Stimulated activated CD8-positive, alpha-beta memory T cell treated with anti-CD3 and anti-CD28 coated beads, Interleukin-7, amount 100 ng/mL, for 48 hours (primary cell): ENCODE measurements around the gene KRTAP20-4.

ENCODE experiments used
- DNase-seq, 2 donors: peaks; one replicate each; pipeline ENCODE4 v3.0.0-alpha.2; 2020; ENCODE audit warnings: low read depth in 1 of 2; ENCODE audit errors: extremely low read depth in 1 of 2

KRTAP20-4 gene

DNA sequence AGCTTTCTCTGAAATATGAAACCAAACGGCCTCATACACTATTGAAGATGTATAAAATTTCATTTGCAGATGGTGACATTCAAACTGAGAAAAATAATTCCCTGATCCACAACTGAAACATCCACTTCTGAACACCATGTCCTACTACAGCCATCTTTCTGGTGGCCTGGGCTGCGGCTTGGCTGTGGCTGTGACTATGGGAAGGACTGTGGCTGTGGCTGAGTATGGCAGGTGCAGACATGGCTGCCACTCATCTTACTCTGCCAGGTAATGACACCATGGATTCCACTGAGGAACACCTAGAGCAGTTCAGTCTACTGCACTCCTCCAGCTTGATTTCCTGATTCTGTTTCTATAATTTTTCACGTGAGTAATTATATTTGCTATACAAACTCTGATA, at the start of gene KRTAP20-4:
Gene KRTAP20-4 (plus strand): TSS at position 106 of the 400 bp plus-strand sequence.
- no peak for DNase-seq

DNA sequence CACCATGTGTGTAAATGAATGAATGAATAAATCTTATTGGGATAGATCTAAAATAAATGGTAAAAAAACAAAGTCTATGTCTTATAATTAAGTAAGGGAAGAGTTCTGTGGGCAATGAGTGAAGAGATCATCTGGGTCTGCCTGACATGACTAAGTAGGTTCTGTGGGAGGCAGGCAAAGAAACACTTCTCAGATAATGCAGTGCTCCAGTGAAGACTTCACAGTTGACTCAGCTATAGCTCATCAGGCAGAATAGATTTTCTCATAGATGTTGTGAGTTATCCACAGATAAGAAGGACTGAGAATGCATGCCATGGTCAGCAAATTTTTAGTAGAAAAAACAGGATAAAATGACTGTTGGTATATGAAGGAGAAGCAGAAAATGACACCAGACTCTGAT, 42.7 kb upstream of the KRTAP20-4 start:
- no peak for DNase-seq

DNA sequence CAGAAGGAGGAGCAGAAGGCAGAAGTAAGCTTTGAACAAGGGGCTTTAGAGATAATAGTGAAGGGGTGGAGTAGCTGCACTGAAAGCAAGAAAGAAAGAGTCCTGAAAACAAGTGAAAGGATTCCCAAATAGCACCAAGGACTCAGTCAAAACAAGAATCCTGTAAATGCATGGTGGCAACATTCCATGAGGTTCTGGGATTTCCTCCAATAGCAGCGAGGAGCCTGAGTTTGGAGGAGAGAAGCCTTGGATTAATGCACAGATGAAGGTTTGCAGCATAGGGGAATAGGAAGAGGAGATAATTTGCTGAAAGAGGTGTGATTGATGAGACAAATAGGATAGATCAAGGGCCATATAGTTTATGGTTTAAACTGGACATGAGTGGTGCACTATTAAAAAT, 41.1 kb upstream of the KRTAP20-4 start:
- DNase-seq: no peak

DNA sequence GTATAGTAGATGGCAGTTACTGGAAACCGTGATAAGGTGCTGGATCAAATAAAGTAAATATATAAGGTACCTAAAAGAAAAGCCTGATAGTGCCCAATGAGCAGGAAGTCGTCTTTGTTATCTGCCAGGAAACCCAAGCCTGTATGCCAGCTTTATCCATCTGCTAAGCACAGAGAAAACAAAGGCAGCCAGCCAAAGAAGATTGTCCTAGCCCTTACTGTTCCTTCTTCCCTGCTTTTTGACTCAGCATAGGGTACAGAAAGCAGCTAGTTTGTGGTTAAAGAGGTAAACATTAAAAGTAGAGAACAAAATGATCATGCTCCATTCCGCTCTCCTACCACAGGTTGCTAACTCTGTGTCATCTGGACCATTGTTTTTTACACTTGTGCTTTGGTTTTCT, 40.3 kb upstream of the KRTAP20-4 start:
- DNase-seq: no peak

DNA sequence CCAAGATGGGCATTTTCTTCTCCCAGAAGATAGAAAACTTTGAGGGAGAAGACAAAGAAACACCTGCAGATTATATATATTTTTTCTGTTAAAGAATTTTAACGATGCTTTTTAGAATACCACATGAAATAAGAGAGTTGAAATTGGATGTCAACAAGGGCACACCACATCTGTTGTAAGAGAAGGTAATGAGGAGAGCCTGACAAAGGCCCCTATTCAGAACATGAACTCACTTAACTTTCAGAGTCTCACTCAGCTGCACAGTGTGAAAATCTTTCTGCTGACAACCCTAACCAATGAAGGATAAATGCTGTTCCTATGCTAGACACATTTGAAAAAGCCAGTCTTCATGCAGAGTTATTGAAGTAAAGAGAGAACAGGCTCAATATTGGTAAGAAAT, 37.6 kb upstream of the KRTAP20-4 start:
- DNase-seq: no peak

DNA sequence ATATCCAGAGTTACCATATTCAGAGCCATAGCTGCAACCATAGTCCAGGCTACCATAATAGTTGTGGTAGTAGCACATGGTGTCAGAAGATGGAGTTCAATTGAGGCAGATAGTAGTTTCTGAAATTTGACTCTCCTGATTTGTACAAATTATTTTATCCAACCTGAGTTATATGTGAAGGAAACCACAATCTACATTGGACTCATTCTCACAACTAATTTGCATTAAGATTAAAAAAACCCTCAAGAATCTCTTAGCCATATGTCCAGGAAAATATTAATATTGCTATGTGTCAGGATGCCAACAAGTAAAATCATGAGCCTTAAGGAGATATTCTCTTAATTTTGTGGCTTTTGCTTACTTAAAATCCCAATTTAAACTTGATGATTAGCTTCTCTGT, 30.1 kb upstream of the KRTAP20-4 start, which contains the start of gene KRTAP22-2:
Gene KRTAP22-2 (minus strand): TSS at position 101 of the 400 bp plus-strand sequence.
- DNase-seq: no peak

DNA sequence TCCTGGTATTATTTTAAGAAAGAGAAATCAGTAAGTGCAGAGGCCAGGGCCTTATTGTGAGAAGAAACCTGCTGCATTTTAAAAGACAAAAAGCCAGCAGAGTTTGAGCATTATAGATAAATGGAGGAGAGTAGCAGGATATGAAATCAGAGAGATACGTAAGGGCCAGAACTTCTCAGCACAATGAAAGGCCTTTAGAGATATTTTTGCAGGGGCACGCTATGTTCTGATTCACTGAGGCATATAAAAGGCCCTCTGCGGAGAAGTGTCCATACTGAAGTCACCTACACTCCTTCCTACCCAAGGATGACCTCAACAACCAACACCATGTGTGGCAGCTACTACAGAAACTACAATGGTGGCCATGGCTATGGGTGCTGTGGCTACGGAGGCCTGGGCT, 28.3 kb upstream of the KRTAP20-4 start, which contains the start of gene KRTAP6-3:
Gene KRTAP6-3 (plus strand): TSS at position 301 of the 400 bp plus-strand sequence. CDS start 6 bp downstream, at position 307.
- no peak for DNase-seq

DNA sequence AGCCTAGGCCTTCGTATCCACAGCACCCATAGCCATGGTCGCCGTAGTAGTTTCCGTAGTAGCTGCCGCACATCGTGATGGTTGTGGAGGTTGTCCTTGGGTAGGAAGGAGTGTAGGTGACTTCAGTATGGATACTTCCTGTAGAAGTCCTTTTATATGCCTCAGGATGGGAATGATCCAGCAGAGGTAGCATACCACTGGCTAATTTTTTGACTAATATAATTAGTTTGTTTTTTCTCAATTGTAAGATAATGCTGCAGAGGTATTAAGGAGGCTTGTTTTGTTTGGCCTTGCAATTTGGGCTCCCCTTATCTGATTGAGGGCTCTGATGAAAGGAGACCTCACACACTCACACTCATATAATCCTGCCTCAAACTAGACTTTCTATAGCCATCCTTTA, 21.6 kb upstream of the KRTAP20-4 start, which contains the start of gene KRTAP6-2:
Gene KRTAP6-2 (minus strand): TSS at position 101 of the 400 bp plus-strand sequence. CDS start 28 bp downstream, at position 73.
- DNase-seq: no peak

DNA sequence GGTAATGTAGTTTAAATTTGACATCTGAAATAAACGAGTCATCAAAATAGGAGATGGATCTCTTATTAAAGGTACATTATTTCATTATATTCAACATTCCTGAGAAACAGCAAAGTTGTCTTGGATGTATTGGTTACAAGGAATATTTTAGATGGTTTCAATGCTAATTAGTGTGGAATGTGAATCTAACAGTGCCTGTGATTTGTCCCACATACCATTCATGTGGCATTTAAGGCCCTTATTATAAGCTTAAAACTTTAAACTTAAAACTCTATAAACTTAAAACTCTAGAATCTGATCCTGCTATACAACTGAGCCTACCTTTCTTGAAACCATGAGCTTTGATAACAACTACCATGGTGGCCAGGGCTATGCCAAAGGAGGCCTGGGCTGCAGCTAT, 19.6 kb upstream of the KRTAP20-4 start, which contains the start of gene KRTAP22-1:
Gene KRTAP22-1 (plus strand): TSS at position 301 of the 400 bp plus-strand sequence.
- no peak for DNase-seq

DNA sequence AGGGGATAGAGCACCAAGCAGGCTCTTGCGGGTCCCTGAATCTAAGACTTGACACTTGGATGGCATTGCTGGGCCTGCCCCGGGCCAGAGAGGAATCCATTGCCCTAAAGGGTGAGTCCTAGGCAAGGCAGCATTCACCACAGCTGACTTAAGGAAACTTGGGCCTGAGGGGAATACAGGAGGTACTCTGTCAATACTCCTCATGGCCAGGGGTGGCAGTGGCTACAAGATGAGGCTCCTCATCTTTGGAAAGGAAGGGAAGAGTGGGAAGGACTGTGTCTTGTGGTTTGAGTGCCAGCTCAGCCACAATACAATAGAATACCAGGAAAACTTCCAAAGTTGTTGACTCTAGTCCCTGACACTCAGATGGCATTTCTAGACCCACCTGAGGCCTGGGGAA, 14.5 kb upstream of the KRTAP20-4 start:
- DNase-seq: no peak

DNA sequence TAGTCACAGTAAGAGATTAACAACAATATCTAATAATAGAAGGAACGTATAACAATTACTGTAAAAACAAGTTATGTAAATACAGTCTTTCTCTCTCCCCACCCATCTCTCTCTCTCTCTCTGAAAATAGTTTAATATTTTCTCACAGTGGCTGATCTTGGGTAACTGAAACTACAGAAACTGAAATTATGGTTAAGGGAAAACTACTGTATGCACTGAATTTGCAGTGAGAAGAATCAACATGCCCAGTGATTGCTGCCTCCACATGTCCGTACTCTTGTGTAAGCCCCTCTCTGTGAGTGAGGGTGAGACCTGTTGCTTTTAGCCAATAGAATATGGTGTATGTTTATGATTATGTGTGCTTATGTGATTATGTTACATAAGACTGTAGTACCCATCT, 8.3 kb upstream of the KRTAP20-4 start:
- DNase-seq: no peak

DNA sequence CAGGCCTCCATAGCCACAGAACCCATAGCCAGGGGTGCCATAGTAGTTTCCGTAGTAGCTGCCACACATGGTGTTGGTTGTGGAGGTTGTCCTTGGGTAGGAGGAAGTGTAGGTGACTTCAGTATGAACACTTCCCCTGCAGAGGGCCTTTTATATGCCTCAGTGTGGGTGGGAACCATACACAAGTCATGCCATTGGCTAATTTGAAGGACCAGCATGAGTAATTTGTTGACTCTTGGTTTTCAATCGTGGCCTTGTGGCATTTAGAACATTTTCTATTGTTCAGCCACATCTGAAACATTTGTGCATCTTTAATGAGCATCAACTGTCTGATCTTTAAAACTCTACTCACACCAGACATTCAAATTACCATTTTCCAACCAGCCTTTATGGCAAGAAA, 6.6 kb upstream of the KRTAP20-4 start, which contains the start of gene KRTAP6-1:
Gene KRTAP6-1 (minus strand): TSS at position 95 of the 400 bp plus-strand sequence. CDS start 26 bp downstream, at position 69.
- no peak for DNase-seq

DNA sequence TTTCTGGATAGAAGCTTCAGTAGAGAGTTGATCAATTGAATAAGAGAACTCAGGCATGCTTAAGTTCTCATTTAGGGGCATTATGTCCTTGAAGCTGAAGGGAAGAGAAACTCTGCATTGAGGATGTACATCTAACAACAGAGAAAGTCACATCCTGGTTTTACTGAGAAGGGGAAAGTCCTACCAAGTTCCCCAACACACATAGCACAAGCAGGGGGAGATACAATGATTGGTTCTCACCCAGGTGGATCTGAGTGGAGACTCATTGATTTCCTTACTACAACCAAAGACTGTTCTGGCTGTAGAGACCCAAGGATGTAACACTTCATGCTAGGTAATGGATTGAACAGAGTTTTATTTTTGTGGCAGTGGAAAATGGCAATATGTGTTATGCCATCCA, 5.2 kb upstream of the KRTAP20-4 start:
- no peak for DNase-seq

DNA sequence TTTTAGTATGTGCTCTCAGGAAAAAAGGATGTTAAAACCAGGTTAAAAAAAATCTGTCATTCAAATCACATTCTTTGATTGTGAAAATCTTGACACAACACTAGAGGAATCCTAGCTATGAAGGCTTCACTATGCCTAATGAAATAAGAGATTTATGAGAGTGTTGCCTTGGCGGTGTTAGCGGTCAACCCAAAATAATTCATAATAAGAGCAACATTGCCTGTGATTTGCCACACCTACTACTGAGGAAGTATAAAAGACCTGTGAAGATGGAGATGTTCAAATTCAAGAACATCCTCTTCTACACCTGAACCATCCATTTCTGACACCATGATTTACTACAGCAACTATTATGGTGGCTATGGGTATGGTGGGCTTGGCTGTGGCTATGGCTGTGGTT, 4.3 kb upstream of the KRTAP20-4 start, which contains the start of gene KRTAP20-1:
Gene KRTAP20-1 (plus strand): TSS at position 301 of the 400 bp plus-strand sequence. CDS start 30 bp downstream, at position 331.
- DNase-seq: no peak

DNA sequence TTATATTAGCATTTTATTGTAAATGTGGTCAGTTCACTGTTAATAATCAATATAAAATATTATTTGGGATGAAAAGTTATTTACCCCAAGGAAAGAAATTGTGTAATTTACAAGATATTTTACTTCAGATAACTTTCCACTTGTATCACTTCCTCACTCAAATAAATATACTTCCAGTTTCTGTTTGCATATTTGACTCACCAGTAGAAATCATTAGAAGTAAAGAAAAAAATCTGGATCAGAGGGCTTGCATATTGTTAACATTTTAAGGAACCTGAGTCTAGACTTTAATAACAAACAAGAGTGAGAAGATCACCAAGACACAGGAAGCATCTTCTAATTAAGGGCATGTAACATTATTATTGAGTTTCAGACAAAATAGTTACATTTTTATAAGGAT, 347 bp upstream of the KRTAP20-4 start:
- DNase-seq: no peak

DNA sequence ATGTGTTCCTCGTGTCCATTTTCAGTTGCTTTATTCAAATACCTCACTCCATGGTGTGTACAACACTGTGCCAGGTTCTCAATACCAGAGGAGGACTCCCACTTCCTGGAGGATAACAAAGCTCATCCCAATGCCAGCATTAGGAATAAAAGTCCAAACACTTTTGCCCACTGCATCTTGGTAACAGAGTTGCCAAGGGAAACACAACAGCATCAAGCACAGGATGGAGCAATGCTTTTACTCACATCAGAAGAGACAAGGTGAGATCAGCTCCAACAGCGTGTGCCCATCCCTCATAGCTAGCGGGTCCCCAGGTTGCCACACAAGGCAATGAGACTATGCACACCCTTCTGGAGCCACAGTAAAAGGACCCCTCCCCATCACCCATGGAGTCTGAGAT, 2.9 kb downstream of the KRTAP20-4 start:
- no peak for DNase-seq

DNA sequence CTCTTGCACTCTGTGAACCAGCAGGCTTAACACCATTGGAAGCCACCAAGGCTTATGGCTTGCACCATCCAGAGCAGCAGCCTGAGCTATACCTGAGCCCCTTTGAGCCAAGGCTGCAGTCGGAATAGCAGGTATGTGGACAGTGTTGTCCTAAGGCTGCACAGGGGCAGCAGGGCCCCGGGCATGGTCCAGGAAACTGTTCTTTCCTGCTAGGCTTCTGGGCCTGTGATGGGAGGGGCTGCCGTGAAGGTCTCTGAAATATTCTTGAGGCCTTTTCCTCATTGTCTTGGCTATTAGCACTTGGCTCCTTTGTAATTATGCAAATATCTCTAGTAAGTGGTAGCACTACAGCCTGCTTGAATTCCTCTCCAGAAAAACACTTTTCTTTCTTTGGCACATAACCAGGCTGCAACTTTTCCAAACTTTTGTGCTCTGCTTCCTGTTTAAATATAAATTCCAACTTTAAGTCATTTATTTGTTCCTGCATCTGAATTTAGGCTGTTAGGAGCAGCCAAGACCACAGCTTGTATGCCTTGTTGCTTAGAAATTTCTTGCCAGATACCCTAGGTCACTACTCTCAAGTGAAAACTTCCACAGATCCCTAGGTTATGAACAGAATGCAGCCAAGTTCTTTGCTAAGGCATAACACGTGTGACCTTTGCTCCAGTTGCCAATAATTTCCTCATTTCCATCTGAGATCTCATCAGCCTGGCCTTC, 5.2 kb downstream of the KRTAP20-4 start:
- DNase-seq: no peak

DNA sequence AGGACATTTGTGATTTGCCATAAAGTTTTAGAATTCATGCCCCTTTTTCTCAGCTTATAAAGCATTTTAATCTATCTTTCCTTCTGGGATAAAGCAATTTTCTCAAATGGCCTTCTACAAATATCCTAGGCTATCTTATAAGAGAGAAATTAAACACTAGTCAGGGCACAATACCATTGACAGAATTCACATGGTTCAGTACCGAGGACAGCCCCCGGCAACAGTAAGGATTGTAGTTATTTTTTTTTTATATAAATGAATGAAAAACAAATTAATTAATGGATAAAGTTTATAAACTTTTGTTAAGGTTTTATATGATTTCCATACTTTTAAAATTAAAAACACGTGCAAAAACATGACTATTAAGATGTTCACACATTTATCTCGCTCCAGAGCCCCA, 7.7 kb downstream of the KRTAP20-4 start:
- no peak for DNase-seq

DNA sequence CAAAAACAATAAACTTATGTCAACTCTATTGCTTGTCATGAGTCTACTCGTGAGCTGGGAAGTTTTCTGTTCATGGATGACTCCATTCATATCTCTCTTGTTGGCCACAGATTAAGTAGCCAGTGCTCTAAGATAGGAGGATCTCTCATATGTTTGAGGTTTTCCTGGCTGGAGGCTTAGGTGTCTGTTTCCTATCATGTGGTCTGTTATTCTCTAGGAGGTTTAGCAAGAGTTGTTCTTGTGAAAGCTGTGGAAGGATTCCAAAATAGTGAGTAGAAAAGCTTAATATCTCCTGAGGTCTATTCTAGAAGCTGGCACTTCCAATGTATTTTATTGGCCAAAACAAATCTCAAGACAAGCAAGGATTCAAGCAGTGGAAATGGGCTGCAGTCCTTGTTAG, 8.8 kb downstream of the KRTAP20-4 start:
- DNase-seq: no peak

DNA sequence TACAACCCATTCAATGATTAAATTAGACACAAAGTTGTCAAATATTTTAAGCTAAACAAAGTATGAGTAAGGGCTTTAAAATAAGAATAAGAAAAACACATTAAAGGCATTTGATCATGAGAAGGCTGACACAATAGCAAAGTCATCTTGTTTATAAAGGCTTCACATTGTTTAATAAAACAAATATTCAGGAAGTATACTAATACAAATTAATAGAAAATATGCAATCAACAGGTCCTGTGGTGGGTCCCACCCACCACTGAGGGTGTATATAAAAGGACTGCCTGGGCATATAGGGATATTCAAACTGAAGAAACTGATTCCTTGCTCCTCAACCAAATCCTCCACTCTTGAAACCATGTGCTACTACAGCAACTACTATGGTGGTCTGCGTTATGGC, 14.5 kb downstream of the KRTAP20-4 start, which contains the start of gene KRTAP20-2:
Gene KRTAP20-2 (plus strand): TSS at position 301 of the 400 bp plus-strand sequence. CDS start 58 bp downstream, at position 359.
- no peak for DNase-seq

DNA sequence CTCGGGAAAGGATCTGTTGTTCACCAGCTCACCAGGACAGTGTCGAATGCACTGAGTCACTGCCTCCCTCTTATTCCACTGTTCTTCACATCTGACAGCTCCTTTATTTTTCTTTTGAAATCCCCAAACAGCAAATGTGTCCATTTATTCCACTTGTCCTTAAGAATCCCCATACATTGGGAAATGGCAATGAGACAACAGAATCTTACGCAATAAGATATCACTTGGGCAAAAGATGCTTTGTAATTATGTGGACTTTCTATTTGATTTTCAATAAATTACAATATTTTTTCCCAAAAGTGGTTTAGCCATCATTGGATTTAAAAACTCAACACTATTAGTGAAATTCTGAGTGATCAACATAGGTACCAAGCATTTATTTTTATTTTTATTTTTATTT, 18.3 kb downstream of the KRTAP20-4 start:
- DNase-seq: no peak

DNA sequence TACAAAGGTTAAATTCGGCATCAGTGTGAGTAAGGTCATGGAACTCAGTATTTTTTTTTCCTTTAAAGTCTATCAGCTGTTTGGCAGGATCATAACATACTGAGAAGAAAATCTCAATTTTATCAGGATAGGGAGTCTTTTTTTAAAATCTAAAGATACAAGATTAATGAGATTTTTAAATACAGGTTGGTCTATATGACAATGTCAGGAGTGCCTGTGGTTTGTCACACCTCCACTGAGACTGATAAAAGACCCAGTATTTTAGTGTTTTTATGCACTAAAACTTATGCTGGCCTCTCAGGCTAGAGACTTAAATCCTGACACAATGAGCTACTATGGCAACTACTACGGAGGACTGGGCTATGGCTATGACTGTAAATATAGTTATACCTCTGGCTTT, 22.1 kb downstream of the KRTAP20-4 start, which contains the start of gene KRTAP20-3:
Gene KRTAP20-3 (plus strand): TSS at position 301 of the 400 bp plus-strand sequence.
- DNase-seq: no peak
